HepG2 (cell line): ENCODE measurements around the gene MYBL2. TPM values are rescaled to one million over a fixed set of nuclear protein-coding genes. Genes with fewer than 3 reads are reported as not detected.

Source experiments
- ATF6 ChIP-seq: sonication (generic); formaldehyde crosslinking; conservative IDR thresholded peaks from 2 replicates; pipeline ENCODE4 v1.4.0; 2020; ENCODE audit warnings: missing genetic modification reagents
- CREM ChIP-seq, 2 experiments: sonication (generic) in 1 of 2; formaldehyde crosslinking in 1 of 2; IDR thresholded peaks; 2 replicates each; pipeline versions ENCODE4 v1.4.0 to v1.6.1; 2016 to 2020; ENCODE audit warnings: antibody characterized with exemption in 1 of 2, mild to moderate bottlenecking in 1 of 2, missing genetic modification reagents in 1 of 2
- JUN ChIP-seq: sonication (generic); formaldehyde crosslinking; IDR thresholded peaks from 2 replicates; pipeline ENCODE4 v1.4.0; 2020; ENCODE audit warnings: mild to moderate bottlenecking, missing genetic modification reagents
- MAF1 ChIP-seq: sonication (generic); formaldehyde crosslinking; IDR thresholded peaks from 2 replicates; pipeline ENCODE4 v1.5.0; 2020; ENCODE audit warnings: missing genetic modification reagents, borderline replicate concordance
- NFKB2 ChIP-seq: sonication (generic); formaldehyde crosslinking; IDR thresholded peaks from 2 replicates; pipeline ENCODE4 v1.4.0; 2020; ENCODE audit warnings: missing genetic modification reagents, borderline replicate concordance
- TERF1 ChIP-seq: sonication (generic); formaldehyde crosslinking; IDR thresholded peaks from 2 replicates; pipeline ENCODE4 v1.8.0; 2022; ENCODE audit warnings: mild to moderate bottlenecking, missing genetic modification reagents, moderate library complexity
- ZNF234 ChIP-seq: sonication (generic); formaldehyde crosslinking; conservative IDR thresholded peaks from 2 replicates; pipeline ENCODE4 v1.5.1; 2020; ENCODE audit warnings: mild to moderate bottlenecking, missing genetic modification reagents
- ZNF318 ChIP-seq: sonication (generic); formaldehyde crosslinking; IDR thresholded peaks from 2 replicates; pipeline ENCODE4 v1.4.0; 2020; ENCODE audit warnings: mild to moderate bottlenecking, missing genetic modification reagents
- ZNF691 ChIP-seq: sonication (generic); formaldehyde crosslinking; IDR thresholded peaks from 2 replicates; pipeline ENCODE4 v1.4.0; 2020; ENCODE audit warnings: missing genetic modification reagents, low read depth, mild to moderate bottlenecking, borderline replicate concordance
- polyA plus RNA-seq, 8 experiments: library from polyadenylated mRNA; depleted of rRNA in 3 of 8; stranded (reverse) in 7 of 8; unstranded in 1 of 8; fragments of >200 nt; fragmentation: Illumina TruSeq in 4 of 8; extraction: Trizol in 4 of 8; gene quantifications; 2 replicates each; pipeline versions ENCODE4 v1.2.1 to v1.2.3, GENCODE V29; 2011 to 2016; ENCODE audit warnings: low read depth in 4 of 8, missing spikeins in 1 of 8, mixed read lengths in 1 of 8; ENCODE audit not compliant: insufficient read depth in 1 of 8
- total RNA-seq, 5 experiments: library from RNA; depleted of rRNA; stranded (reverse); fragments of >200 nt; fragmentation: Illumina TruSeq; extraction: Trizol; gene quantifications; 2 replicates each; pipeline ENCODE4 v1.2.3, GENCODE V29; 2016; ENCODE audit warnings: low read depth in 1 of 5

The MYBL2 gene
- total and polyA plus RNA-seq, 2 of the 13 experiments (the other 11 are each of a cell fraction or from before 2014, with no cell fraction given): 11.9 to 66.2 TPM

GRCh38 chr20:43752051-43752360 is 85.1 kb downstream of the MYBL2 start (continued):
- no peak for TF ChIP-seq ZNF318 (CRISPR knock-in tag)
- TF ChIP-seq CREM (IDR thresholded peaks at IDR 0.05): no peak
- no peak for TF ChIP-seq CREM (CRISPR knock-in tag; IDR thresholded peaks at IDR 0.05)
- no peak for TF ChIP-seq ZNF234 (CRISPR knock-in tag)
- no peak for TF ChIP-seq JUN (CRISPR knock-in tag)
- TF ChIP-seq ATF6 (CRISPR knock-in tag): no peak
- no peak for TF ChIP-seq MAF1 (CRISPR knock-in tag)
- no peak for TF ChIP-seq ZNF691
- TF ChIP-seq TERF1 (CRISPR knock-in tag): no peak
- no peak for TF ChIP-seq NFKB2 (CRISPR knock-in tag)
